Adrenal gland (tissue), 12 donors: ENCODE measurements around the gene ATL1. TPM values are rescaled to one million over a fixed set of nuclear protein-coding genes. Genes with fewer than 3 reads are reported as not detected.

Experiments used
- DNase-seq, 7 donors: peaks; one replicate each; pipeline ENCODE4 v3.0.0-alpha.2; 2019 to 2020
- H3K27ac ChIP-seq, 5 donors: fragments of 200-600 bp; sonication (generic) in 4 of 5; 1 replicate in 3 of 5; 2 replicates in 2 of 5; pipeline versions ENCODE4 v1.5.1 to v1.8.0; 2016 to 2020; ENCODE audit warnings: mild to moderate bottlenecking in 1 of 5
- H3K27me3 ChIP-seq: fragments of 200-600 bp; 2 replicates; pipeline ENCODE4 v1.8.0; 2021
- H3K36me3 ChIP-seq, 2 donors: fragments of 200-600 bp; replicated peaks in 1 of 2; 1 replicate in 1 of 2; 2 replicates in 1 of 2; pipeline versions ENCODE4 v1.5.1 to v1.8.0; 2018 to 2022
- H3K4me1 ChIP-seq, 2 donors: fragments of 200-600 bp; replicated peaks in 1 of 2; 1 replicate in 1 of 2; 2 replicates in 1 of 2; pipeline versions ENCODE4 v1.5.1 to v1.8.0; 2018 to 2021
- H3K4me3 ChIP-seq, 4 donors: fragments of 200-600 bp; sonication (generic) in 3 of 4; one replicate each; pipeline ENCODE4 v1.5.1; 2016 to 2018
- H3K9me3 ChIP-seq, 3 donors: fragments of 200-600 bp; sonication (generic) in 1 of 3; replicated peaks in 1 of 3; 1 replicate in 2 of 3; 2 replicates in 1 of 3; pipeline versions ENCODE4 v1.5.1 to v1.8.0; 2016 to 2021
- CTCF ChIP-seq, 6 experiments: fragments of 450-650 bp in 4 of 6; fragments of 200-600 bp in 2 of 6; sonication (generic) in 1 of 6; IDR thresholded peaks; 1 replicate in 5 of 6; 2 replicates in 1 of 6; pipeline versions ENCODE4 v1.5.1 to v1.8.0; 2016 to 2021; ENCODE audit warnings: antibody characterized with exemption in 6 of 6, mild to moderate bottlenecking in 2 of 6, moderate library complexity in 1 of 6
- POLR2A ChIP-seq, 2 donors: fragments of 450-650 bp; IDR thresholded peaks; one replicate each; pipeline ENCODE4 v1.6.1; 2017; ENCODE audit warnings: antibody characterized with exemption in 2 of 2, mild to moderate bottlenecking in 2 of 2, moderate library complexity in 1 of 2
- WGBS, 4 donors: extraction: QIAGEN DNeasy Blood & Tissue Kit in 2 of 4; methylation state at CpG; one replicate each; pipeline versions ENCODE4 v1.1.5 to v1.1.7; 2013 to 2017; 5-methylcytosine and 5-hydroxymethylcytosine counted together
- intact Hi-C, 2 donors: fragments of 100-400 bp; cut with DNase I; formaldehyde crosslinking; loops; one replicate each; pipeline versions ENCODE4 v1.14.1 to v1.15.0; 2022 to 2023
- polyA plus RNA-seq, 3 donors: library from polyadenylated mRNA; stranded (reverse); fragments of 200-250 nt in 2 of 3; fragments of 350-450 nt in 1 of 3; fragmentation: Illumina TruSeq in 1 of 3; extraction: RNeasy Lipid Tissue Mini Kit (QIAGEN cat#74804) in 1 of 3; gene quantifications; one replicate each; pipeline ENCODE4 v1.2.3, GENCODE V29; 2013 to 2014
- total RNA-seq, 9 donors: library from RNA; depleted of rRNA in 4 of 9; stranded (reverse); fragments of >200 nt in 4 of 9; fragments of 120-200 nt in 1 of 9; fragmentation: NEBNext Ultra II Directional in 1 of 9; extraction: Animal tissue kit (Norgen Biotek cat#: 25700) in 1 of 9; gene quantifications; one replicate each; pipeline versions ENCODE4 v1.1.0 to v1.2.4, GENCODE V29; 2013 to 2023
- donor health status: healthy with polysubstance abuse.
- donor health status: Bipolar disorder and iron deficiency.
- donor health status: DM: yes; HTN: yes; CAD: no.
- donor health status: DM: no; HTN: no; CAD: no.
- donor health status: DM: no; HTN: no; CAD: no.
- donor health status: DM: yes; HTN: yes; CAD: no.

Gene ATL1
- total and polyA plus RNA-seq, 12 donors, result 2.1 to 10.1 (median 6.0) TPM

DNA sequence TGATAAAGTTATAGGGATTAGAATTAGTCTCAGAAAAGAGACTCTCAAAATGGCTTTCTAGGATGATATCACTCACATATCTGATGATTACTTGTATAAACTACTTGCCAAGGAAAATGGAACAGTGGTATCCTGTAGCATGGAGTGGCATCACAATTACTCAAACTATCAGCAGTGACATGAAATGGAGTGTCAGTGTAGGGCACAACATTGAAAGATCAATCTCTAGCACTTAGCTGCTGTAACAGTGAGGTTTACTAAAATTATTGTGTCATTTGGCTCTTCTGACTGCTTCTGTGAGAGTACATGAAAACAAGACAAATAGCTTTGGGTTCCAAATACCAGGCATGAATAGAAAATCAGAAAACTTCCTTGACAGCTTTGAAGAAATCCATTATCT lies 20.9 kb upstream of the ATL1 start:
- TF ChIP-seq POLR2A (IDR thresholded peaks at IDR 0.05) (no peak), CTCF (IDR thresholded peaks at IDR 0.05) (no peak)
- H3K4me1 ChIP-seq, result no peaks in the 10 kb centered on the region
- no peaks in the 10 kb centered on the region for H3K36me3 ChIP-seq
- H3K27me3 ChIP-seq, result no peaks in the 10 kb centered on the region
- H3K4me3 ChIP-seq, result no peak overlapping the region
- no peaks in the 10 kb centered on the region for H3K9me3 ChIP-seq
- intact Hi-C loops, result no loop called here
- no peak for DNase-seq
- no peak overlapping the region for H3K27ac ChIP-seq

GRCh38 chr14:50541159-50541567 lies 18.8 kb upstream of the ATL1 start:
- Histone ChIP-seq H3K9me3 (no peaks in the 10 kb centered on the region), H3K27me3 (no peaks in the 10 kb centered on the region), H3K27ac (no peak overlapping the region), H3K36me3 (no peaks in the 10 kb centered on the region), H3K4me1 (no peaks in the 10 kb centered on the region), H3K4me3 (no peak overlapping the region)
- DNase-seq, result no peak
- TF ChIP-seq CTCF (IDR thresholded peaks at IDR 0.05) (no peak), POLR2A (IDR thresholded peaks at IDR 0.05) (no peak)
- 72 to 83% (median 80%) methylated on average over 1 of the region's 1 CpG for WGBS, 4 donors
- intact Hi-C loops, result no loop called here

DNA sequence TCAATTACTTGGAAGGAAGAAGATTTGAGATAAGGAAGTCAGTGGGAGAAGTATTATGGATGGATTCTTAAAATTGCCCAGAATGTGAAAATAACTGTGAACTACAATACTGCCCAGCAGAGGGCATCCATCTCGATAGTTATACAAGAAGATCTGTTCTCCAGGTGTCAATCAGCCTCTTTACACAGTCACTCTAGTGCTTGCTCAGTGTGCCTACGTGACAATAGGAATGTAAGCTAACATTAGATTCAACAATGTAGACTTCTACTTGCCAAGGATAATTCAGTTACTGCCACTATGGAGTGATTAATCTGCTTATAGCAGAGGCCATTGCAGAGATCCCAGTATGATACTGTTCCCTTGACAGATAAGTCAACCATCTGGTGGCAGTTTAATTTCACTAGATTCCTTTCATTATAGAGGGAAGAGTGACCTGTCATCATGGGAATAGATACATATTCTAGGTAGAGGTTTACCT lies 17.0 kb upstream of the ATL1 start:
- Histone ChIP-seq H3K27ac (no peak overlapping the region), H3K4me3 (no peak overlapping the region), H3K9me3 (no peaks in the 10 kb centered on the region), H3K4me1 (no peaks in the 10 kb centered on the region), H3K36me3 (no peaks in the 10 kb centered on the region), H3K27me3 (no peaks in the 10 kb centered on the region)
- peak; percentile 31 to 69 (median 58) for TF ChIP-seq CTCF (IDR thresholded peaks at IDR 0.05)
- TF ChIP-seq POLR2A (IDR thresholded peaks at IDR 0.05), result no peak
- intact Hi-C loops, result no loop called here
- peak in 4 of 7 donors; percentile 24 to 64 (median 37) for DNase-seq
- WGBS, 4 donors, result 0 to 8% (median 4%) methylated on average over 2 of the region's 2 CpGs

DNA sequence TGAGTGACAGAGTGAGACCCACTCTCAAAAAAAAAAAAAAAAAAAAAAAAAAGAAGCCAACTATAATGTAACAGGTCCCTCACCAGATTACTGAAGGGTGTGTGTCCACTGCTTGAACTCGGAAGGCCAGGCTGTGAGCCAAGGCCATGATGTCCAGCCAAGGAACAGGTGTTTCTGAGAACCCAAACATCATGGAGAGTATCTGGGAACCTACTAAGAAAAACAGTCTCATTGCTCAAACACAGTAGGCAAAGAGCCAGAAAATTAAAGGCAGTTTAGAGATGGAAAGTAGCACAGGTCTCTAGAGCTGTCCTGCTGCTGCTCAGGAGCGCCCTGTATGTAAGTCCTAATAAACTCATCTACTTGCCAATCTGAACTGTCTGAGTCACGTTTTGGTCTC lies 15.0 kb upstream of the ATL1 start:
- no peak overlapping the region for H3K4me3 ChIP-seq
- WGBS, 4 donors, result 68 to 85% (median 70%) methylated on average over 3 of the region's 3 CpGs
- TF ChIP-seq CTCF (IDR thresholded peaks at IDR 0.05) (no peak), POLR2A (IDR thresholded peaks at IDR 0.05) (no peak)
- no peaks in the 10 kb centered on the region for H3K9me3 ChIP-seq
- no peaks in the 10 kb centered on the region for H3K27me3 ChIP-seq
- DNase-seq, result no peak
- intact Hi-C loops, result loop anchor here in 1 of 2 donors (5.0 kb wide), 1 partner anchor 232 kb away; no protein-coding TSS in a partner anchor
- H3K36me3 ChIP-seq, result no peaks in the 10 kb centered on the region
- no peaks in the 10 kb centered on the region for H3K4me1 ChIP-seq
- no peak overlapping the region for H3K27ac ChIP-seq
